HCT116 (cell line): Measurements from ENCODE around the gene NDUFB8. TPM values are rescaled to one million over a fixed set of nuclear protein-coding genes. Genes with fewer than 3 reads are reported as not detected.

ENCODE experiments used
- ATAC-seq: fragments of 200-7000 bp; cut with Tn5 transposase; 2 replicates; pipeline ENCODE4 v1.9.1; 2020; ENCODE audit warnings: mild to moderate bottlenecking, moderate library complexity
- BruUV-seq: library from RNA; stranded (reverse); fragments of 400-500 nt; replicated peaks from 2 replicates; lab custom pipeline; 2021; lab: Mats Ljungman, UMichigan
- CTCF ChIA-PET: fragments of 300-600 bp; sonication (Branson Sonifier 250); formaldehyde crosslinking; loops from one replicate; lab custom pipeline; 2021; ENCODE audit warnings: antibody characterized with exemption; lab: Charles Lee
- POLR2A ChIA-PET: fragments of 300-600, 350-600 bp; sonication (Branson Sonifier 250); formaldehyde crosslinking; loops from one replicate; lab custom pipeline; 2021; ENCODE audit warnings: antibody characterized with exemption; lab: Charles Lee
- RAD21 ChIA-PET, 2 experiments: fragments of 300-600 bp; sonication (Branson Sonifier 250); formaldehyde crosslinking; loops; one replicate each; lab custom pipeline; 2023; ENCODE audit warnings: low total read pairs in 2 of 2; ENCODE audit not compliant: uncharacterized antibody in 2 of 2, unreplicated experiment in 2 of 2, low non-redundant PET in 1 of 2; lab: Charles Lee
- DNase-seq: peaks from one replicate; pipeline ENCODE4 v3.0.0-alpha.2; 2010; ENCODE audit warnings: low read depth, low spot score
- H2AFZ ChIP-seq: fragments of 200-600 bp; shearing (Covaris generic), sonication (generic); 2 replicates; pipeline ENCODE4 v1.6.1; 2017; ENCODE audit warnings: low read depth, mixed run types, mixed read lengths, antibody characterized with exemption, low read length; ENCODE audit not compliant: poor library complexity, severe bottlenecking
- H3K27ac ChIP-seq: 2 replicates; pipeline ENCODE4 v1.5.1; 2012; ENCODE audit warnings: low read depth, low read length
- H3K27me3 ChIP-seq: fragments of 200-600 bp; sonication (generic); 2 replicates; pipeline ENCODE4 v1.6.1; 2016; ENCODE audit warnings: mixed run types, low read length, mixed read lengths; ENCODE audit not compliant: insufficient read depth
- H3K36me3 ChIP-seq, 2 experiments: fragments of 200-500 bp in 1 of 2; fragments of 200-600 bp in 1 of 2; sonication (Bioruptor generic) in 1 of 2; sonication (generic) in 1 of 2; 2 replicates each; pipeline versions ENCODE4 v1.5.1 to v1.6.1; 2014 to 2016; ENCODE audit warnings: low read length in 2 of 2, inconsistent platforms in 1 of 2, mixed read lengths in 1 of 2, mixed run types in 1 of 2; ENCODE audit not compliant: insufficient read depth in 2 of 2, control insufficient read depth in 1 of 2
- H3K4me1 ChIP-seq, 2 experiments: fragments of 200-600 bp in 1 of 2; sonication (generic) in 1 of 2; 2 replicates each; pipeline versions ENCODE4 v1.5.1 to v1.6.1; 2012 to 2017; ENCODE audit warnings: low read length in 2 of 2, inconsistent platforms in 1 of 2, mild to moderate bottlenecking in 1 of 2, mixed read lengths in 1 of 2, mixed run types in 1 of 2, moderate library complexity in 1 of 2; ENCODE audit not compliant: insufficient read depth in 2 of 2, control insufficient read depth in 1 of 2
- H3K4me2 ChIP-seq: fragments of 200-600 bp; sonication (generic); 2 replicates; pipeline ENCODE4 v1.6.1; 2017; ENCODE audit warnings: mixed run types, low read length, mixed read lengths
- H3K4me3 ChIP-seq, 2 experiments: fragments of 200-600 bp in 1 of 2; sonication (generic) in 1 of 2; replicated peaks in 1 of 2; 2 replicates each; pipeline ENCODE4 v1.5.1; 2011 to 2016; ENCODE audit warnings: low read length in 2 of 2, control low read depth in 1 of 2, low read depth in 1 of 2, mild to moderate bottlenecking in 1 of 2, mixed read lengths in 1 of 2, mixed run types in 1 of 2
- H3K79me2 ChIP-seq: fragments of 200-600 bp; sonication (generic); 2 replicates; pipeline ENCODE4 v1.6.1; 2017; ENCODE audit warnings: mild to moderate bottlenecking, mixed run types, low read length, moderate library complexity, mixed read lengths; ENCODE audit not compliant: insufficient read depth
- H3K9ac ChIP-seq: fragments of 200-600 bp; sonication (generic); 2 replicates; pipeline ENCODE4 v1.6.1; 2016; ENCODE audit warnings: low read length, mixed read lengths
- H3K9me2 ChIP-seq: fragments of 200-600 bp; sonication (generic), shearing (Covaris generic); 2 replicates; pipeline ENCODE4 v1.6.1; 2017; ENCODE audit warnings: mixed run types, mild to moderate bottlenecking, moderate library complexity; ENCODE audit not compliant: insufficient read depth
- H3K9me3 ChIP-seq, 2 experiments: fragments of 200-500 bp in 1 of 2; fragments of 200-600 bp in 1 of 2; sonication (Bioruptor generic) in 1 of 2; sonication (generic) in 1 of 2; 2 replicates each; pipeline ENCODE4 v1.6.1; 2014 to 2017; ENCODE audit warnings: low read length in 2 of 2, mixed read lengths in 2 of 2, inconsistent platforms in 1 of 2, low read depth in 1 of 2, mild to moderate bottlenecking in 1 of 2, mixed run types in 1 of 2, moderate library complexity in 1 of 2; ENCODE audit not compliant: control insufficient read depth in 1 of 2, insufficient read depth in 1 of 2
- H4K20me1 ChIP-seq: fragments of 200-600 bp; sonication (generic), shearing (Covaris generic); 2 replicates; pipeline ENCODE4 v1.6.1; 2017; ENCODE audit warnings: mixed run types, mild to moderate bottlenecking, moderate library complexity; ENCODE audit not compliant: insufficient read depth
- EGR1 ChIP-seq: IDR thresholded peaks from 2 replicates; pipeline ENCODE4 v1.6.1; 2012; ENCODE audit warnings: low read depth
- ELF1 ChIP-seq: IDR thresholded peaks from 2 replicates; pipeline ENCODE4 v1.6.1; 2012; ENCODE audit warnings: low read depth, borderline replicate concordance
- EZH2 ChIP-seq: fragments of 200-600 bp; sonication (generic); IDR thresholded peaks from 2 replicates; pipeline ENCODE4 v1.6.1; 2017; ENCODE audit warnings: antibody characterized with exemption, mixed run types
- JUND ChIP-seq: IDR thresholded peaks from 2 replicates; pipeline ENCODE4 v1.6.1; 2012
- POLR2A ChIP-seq: IDR thresholded peaks from 2 replicates; pipeline ENCODE4 v1.7.0; 2011; ENCODE audit warnings: borderline replicate concordance; ENCODE audit not compliant: insufficient read depth, insufficient read length; ENCODE audit errors: extremely low read depth
- POLR2AphosphoS5 ChIP-seq: IDR thresholded peaks from 2 replicates; pipeline ENCODE4 v1.6.1; 2011; ENCODE audit warnings: mild to moderate bottlenecking, low read depth, low read length, moderate library complexity
- RAD21 ChIP-seq: IDR thresholded peaks from 2 replicates; pipeline ENCODE4 v1.6.1; 2012; ENCODE audit warnings: low read depth, mild to moderate bottlenecking
- TCF7L2 ChIP-seq: IDR thresholded peaks from 2 replicates; pipeline ENCODE4 v1.7.0; 2011; ENCODE audit warnings: borderline replicate concordance, inconsistent platforms; ENCODE audit not compliant: insufficient read depth, insufficient read length; ENCODE audit errors: extremely low read depth
- YY1 ChIP-seq: IDR thresholded peaks from 2 replicates; pipeline ENCODE4 v1.6.1; 2011; ENCODE audit warnings: low read length, low read depth, moderate library complexity, mild to moderate bottlenecking; ENCODE audit not compliant: insufficient replicate concordance; ENCODE audit errors: extremely low read depth
- ZFX ChIP-seq: fragments of 450-650 bp; IDR thresholded peaks from 2 replicates; pipeline ENCODE4 v1.6.1; 2017
- intact Hi-C: fragments of 100-400 bp; cut with micrococcal nuclease; formaldehyde crosslinking; loops from 2 replicates; pipeline ENCODE4 v1.10.0; 2022
- total RNA-seq: library from RNA; stranded (reverse); gene quantifications from one replicate; pipeline ENCODE4 v1.2.1, GENCODE V29; 2021; ENCODE audit not compliant: unreplicated experiment
- TF ChIP-seq, protein P1 (sequence below), 3 experiments: fragments of 200-600 bp in 1 of 3; sonication (generic) in 1 of 3; IDR thresholded peaks in 2 of 3; conservative IDR thresholded peaks in 1 of 3; 2 replicates each; pipeline ENCODE4 v1.5.1; 2012 to 2017; ENCODE audit warnings: low read depth in 2 of 3, low read length in 2 of 3, antibody characterized with exemption in 1 of 3, borderline replicate concordance in 1 of 3, control low read depth in 1 of 3, mild to moderate bottlenecking in 1 of 3, mixed read lengths in 1 of 3, mixed run types in 1 of 3, moderate library complexity in 1 of 3; ENCODE audit not compliant: insufficient read depth in 1 of 3
- TF ChIP-seq, protein P2 (sequence below): IDR thresholded peaks from 2 replicates; pipeline ENCODE4 v1.6.1; 2012
- TF ChIP-seq, protein P3 (sequence below): IDR thresholded peaks from 2 replicates; pipeline ENCODE4 v1.6.1; 2012

Gene NDUFB8
- total RNA-seq, 1 experiment from 2014 or later, result 243 TPM

GRCh38 chr10:100570506-100570905, 40.8 kb upstream of the NDUFB8 start:
- DNase-seq, result no peak
- H3K4me2 ChIP-seq, result peak overlapping the region; percentile 82
- ChIA-PET CTCF (interaction anchor here (0.9 to 10.7 kb wide), 12 partner anchors 9 to 428 kb away, joined by 3 to 182 read pairs (median 6); partner anchors contain the start of genes HIF1AN and PAX2), POLR2A (interaction anchor here (1.2 to 1.6 kb wide), 2 partner anchors 68 to 308 kb away, joined by 3 to 6 read pairs; no protein-coding TSS in a partner anchor), RAD21 (interaction anchor here in 1 of 2 experiments (1.3 kb wide), 1 partner anchor 67 kb away, joined by 3 read pairs; no protein-coding TSS in a partner anchor)
- TF ChIP-seq EZH2 (no peak), ZFX (0 out of 2 replicates have a peak, but pooled peaks have one; percentile 0), YY1 (no peak)
- no TSS peak for BruUV-seq
- no peaks in the 10 kb centered on the region for H3K9me3 ChIP-seq
- H3K9ac ChIP-seq, result peak overlapping the region; percentile 59
- H3K79me2 ChIP-seq, result no peaks in the 10 kb centered on the region
- no peaks in the 10 kb centered on the region for H4K20me1 ChIP-seq
- H3K27ac ChIP-seq, result peak overlapping the region; percentile 24; the same call in 1 of the 2 replicates
- H3K36me3 ChIP-seq, result no peaks in the 10 kb centered on the region
- no peaks in the 10 kb centered on the region for H3K27me3 ChIP-seq
- intact Hi-C loops, result no loop called here
- ATAC-seq, result no peak; the same call in none of the 2 replicates
- peak overlapping the region; percentile 71 to 76 for H3K4me3 ChIP-seq
- no peak overlapping the region for H2AFZ ChIP-seq
- H3K4me1 ChIP-seq, result peaks cover 0 to 13% of the 10 kb centered on the region in 2 experiments; a peak in 2 of 4 replicates
- H3K9me2 ChIP-seq, result no peaks in the 10 kb centered on the region

DNA sequence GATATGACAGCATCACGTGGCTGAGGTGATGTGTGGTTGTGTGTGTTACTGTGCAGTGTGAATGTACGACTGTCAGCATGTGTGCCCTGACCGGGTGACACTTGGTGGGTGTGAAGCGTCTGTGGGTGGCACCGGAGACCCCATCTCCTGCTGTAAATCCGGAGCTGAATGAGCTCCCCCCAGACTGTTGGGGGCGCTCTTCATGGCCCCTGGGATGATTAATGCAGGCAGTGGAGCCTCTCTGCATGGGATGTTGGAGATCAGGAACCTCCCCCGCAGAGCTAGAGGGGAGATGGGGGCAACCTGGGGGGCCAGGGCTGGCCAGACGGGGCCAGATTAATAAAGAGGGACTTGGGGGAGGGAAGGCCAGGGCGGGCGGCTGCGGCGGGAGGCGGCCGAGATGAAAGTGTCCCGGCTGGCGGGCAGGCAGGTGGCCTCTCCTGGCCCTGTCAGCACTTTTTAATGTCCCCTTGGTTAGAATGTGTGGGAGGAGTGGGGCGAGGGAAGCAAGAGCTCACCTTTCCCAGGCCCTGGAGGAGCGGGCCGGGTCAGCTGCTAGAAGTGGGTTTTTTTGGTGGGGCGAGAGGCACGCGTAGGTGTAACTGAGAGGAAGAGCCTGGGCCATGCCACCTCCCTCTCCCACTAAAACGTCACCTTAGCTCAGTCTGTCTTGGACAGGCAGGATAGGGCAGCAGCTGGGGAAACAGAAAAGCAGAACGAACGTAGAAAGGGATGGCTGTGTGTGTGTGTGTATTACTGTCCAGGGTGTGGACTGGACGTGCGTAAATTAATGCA, 40.2 kb upstream of the NDUFB8 start:
- ChIA-PET RAD21 (interaction anchor here (0.6 to 1.9 kb wide), 5 partner anchors 68 to 309 kb away, joined by 3 to 10 read pairs (median 3); no protein-coding TSS in a partner anchor), POLR2A (interaction anchor here (0.6 to 1.6 kb wide), 5 partner anchors 34 to 400 kb away, joined by 3 to 6 read pairs (median 6); partner anchors contain the start of genes HIF1AN and SEMA4G), CTCF (interaction anchor here (0.8 to 10.7 kb wide), 21 partner anchors 8 to 428 kb away, joined by 3 to 182 read pairs (median 6); partner anchors contain the start of genes HIF1AN and PAX2)
- no peaks in the 10 kb centered on the region for H3K79me2 ChIP-seq
- peaks cover 0 to 13% of the 10 kb centered on the region in 2 experiments; a peak in 2 of 4 replicates for H3K4me1 ChIP-seq
- H4K20me1 ChIP-seq, result no peaks in the 10 kb centered on the region
- ATAC-seq, result peak; percentile 87
- intact Hi-C loops, result loop anchor here (5.0 kb wide), 1 partner anchor 252 kb away; no protein-coding TSS in a partner anchor
- H3K27me3 ChIP-seq, result no peaks in the 10 kb centered on the region
- H2AFZ ChIP-seq, result peak overlapping the region; percentile 17
- H3K4me2 ChIP-seq, result peak overlapping the region; percentile 82
- peak; percentile 63 for TF ChIP-seq TCF7L2
- peak; percentile 55 for TF ChIP-seq POLR2A
- TF ChIP-seq POLR2AphosphoS5, result peak; percentile 78
- peak; percentile 52 for TF ChIP-seq RAD21
- TF ChIP-seq ELF1, result no peak
- TF ChIP-seq, protein P1, sequence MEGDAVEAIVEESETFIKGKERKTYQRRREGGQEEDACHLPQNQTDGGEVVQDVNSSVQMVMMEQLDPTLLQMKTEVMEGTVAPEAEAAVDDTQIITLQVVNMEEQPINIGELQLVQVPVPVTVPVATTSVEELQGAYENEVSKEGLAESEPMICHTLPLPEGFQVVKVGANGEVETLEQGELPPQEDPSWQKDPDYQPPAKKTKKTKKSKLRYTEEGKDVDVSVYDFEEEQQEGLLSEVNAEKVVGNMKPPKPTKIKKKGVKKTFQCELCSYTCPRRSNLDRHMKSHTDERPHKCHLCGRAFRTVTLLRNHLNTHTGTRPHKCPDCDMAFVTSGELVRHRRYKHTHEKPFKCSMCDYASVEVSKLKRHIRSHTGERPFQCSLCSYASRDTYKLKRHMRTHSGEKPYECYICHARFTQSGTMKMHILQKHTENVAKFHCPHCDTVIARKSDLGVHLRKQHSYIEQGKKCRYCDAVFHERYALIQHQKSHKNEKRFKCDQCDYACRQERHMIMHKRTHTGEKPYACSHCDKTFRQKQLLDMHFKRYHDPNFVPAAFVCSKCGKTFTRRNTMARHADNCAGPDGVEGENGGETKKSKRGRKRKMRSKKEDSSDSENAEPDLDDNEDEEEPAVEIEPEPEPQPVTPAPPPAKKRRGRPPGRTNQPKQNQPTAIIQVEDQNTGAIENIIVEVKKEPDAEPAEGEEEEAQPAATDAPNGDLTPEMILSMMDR (IDR thresholded peaks at IDR 0.05 in 2 of 3, conservative IDR thresholded peaks at IDR 0.05 in 1 of 3; ENCODE audit: borderline replicate concordance in 1 of 3, insufficient read depth in 1 of 3, low read depth in 2 of 3, low read length in 2 of 3), result peak; percentile 86 to 96 (median 95)
- TF ChIP-seq, protein P2, sequence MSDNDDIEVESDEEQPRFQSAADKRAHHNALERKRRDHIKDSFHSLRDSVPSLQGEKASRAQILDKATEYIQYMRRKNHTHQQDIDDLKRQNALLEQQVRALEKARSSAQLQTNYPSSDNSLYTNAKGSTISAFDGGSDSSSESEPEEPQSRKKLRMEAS, result peak; percentile 61
- TF ChIP-seq, protein P3, sequence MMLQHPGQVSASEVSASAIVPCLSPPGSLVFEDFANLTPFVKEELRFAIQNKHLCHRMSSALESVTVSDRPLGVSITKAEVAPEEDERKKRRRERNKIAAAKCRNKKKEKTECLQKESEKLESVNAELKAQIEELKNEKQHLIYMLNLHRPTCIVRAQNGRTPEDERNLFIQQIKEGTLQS, result no peak
- peak; percentile 45; the same call in 1 of the 2 replicates for TF ChIP-seq ZFX
- TF ChIP-seq YY1, result peak; percentile 82
- peak; percentile 90 for TF ChIP-seq EGR1
- TF ChIP-seq JUND, result no peak
- no peaks in the 10 kb centered on the region for H3K9me3 ChIP-seq
- peak overlapping the region; percentile 59 for H3K9ac ChIP-seq
- TSS peak; percentile 61 for BruUV-seq
- H3K36me3 ChIP-seq, result no peaks in the 10 kb centered on the region
- H3K27ac ChIP-seq, result peak overlapping the region; percentile 24; the same call in 1 of the 2 replicates
- H3K4me3 ChIP-seq, result peak overlapping the region; percentile 71 to 76
- DNase-seq, result peak; percentile 37
- H3K9me2 ChIP-seq, result no peaks in the 10 kb centered on the region
